HG03064 (cell line): ENCODE data around the gene RFK.

Source experiments
- ATAC-seq: cut with Tn5 transposase; IDR thresholded peaks from one replicate; pipeline ENCODE4 v1.9.1; 2021; ENCODE audit warnings: low read depth; ENCODE audit not compliant: unreplicated experiment

RFK gene

GRCh38 chr9:76341616-76342015 is 52.6 kb downstream of the RFK start:
- ATAC-seq, result no peak

DNA sequence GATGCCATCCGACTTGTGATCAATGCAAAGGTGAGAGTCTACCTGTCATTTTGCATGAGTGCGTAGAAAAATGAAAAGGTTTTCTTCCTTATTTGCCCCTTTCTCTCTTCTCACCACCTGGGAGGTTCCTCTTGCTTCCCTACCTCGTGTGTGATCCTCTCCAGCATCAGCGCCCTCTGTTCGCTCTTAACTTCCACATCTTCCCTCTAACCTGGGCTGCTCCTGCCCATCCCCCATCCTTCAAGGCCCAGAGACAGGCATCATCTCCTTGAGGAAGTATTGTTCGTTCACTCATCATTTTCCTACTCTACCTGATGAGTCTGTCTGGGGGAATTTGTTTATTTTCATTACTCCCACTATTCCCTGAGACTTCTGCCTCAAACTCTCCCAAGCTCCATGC is 55.8 kb downstream of the RFK start:
- no peak for ATAC-seq

- no peak for ATAC-seq
Measured at GRCh38 chr9:76336027-76336426, 58.2 kb downstream of the RFK start.
